Fibroblast of lung (primary cell): ENCODE results near the gene ALDH7A1. TPM values are rescaled to one million over a fixed set of nuclear protein-coding genes. Genes with fewer than 3 reads are reported as not detected.

Experiments used
- DNase-seq, 2 donors: peaks; one replicate each; pipeline versions ENCODE4 v3.0.0 to v3.0.0-alpha.2; 2010; ENCODE audit warnings: low read depth in 2 of 2
- H2AFZ ChIP-seq: 2 replicates; pipeline ENCODE4 v1.5.1; 2012; ENCODE audit warnings: low read length, control low read depth, inconsistent platforms
- H3K27ac ChIP-seq: 2 replicates; pipeline ENCODE4 v1.5.1; 2011; ENCODE audit warnings: low read length, control low read depth; ENCODE audit not compliant: insufficient read depth
- H3K27me3 ChIP-seq: 2 replicates; pipeline ENCODE4 v1.5.1; 2011; ENCODE audit warnings: mild to moderate bottlenecking, low read length; ENCODE audit not compliant: control insufficient read depth, insufficient read depth
- H3K36me3 ChIP-seq: 2 replicates; pipeline ENCODE4 v1.5.1; 2011; ENCODE audit warnings: low read length; ENCODE audit not compliant: control insufficient read depth, insufficient read depth
- H3K4me1 ChIP-seq: 2 replicates; pipeline ENCODE4 v1.5.1; 2011; ENCODE audit warnings: low read length; ENCODE audit not compliant: control insufficient read depth, insufficient read depth; ENCODE audit errors: extremely low read depth
- H3K4me2 ChIP-seq: 2 replicates; pipeline ENCODE4 v1.5.1; 2011; ENCODE audit warnings: low read length, control low read depth; ENCODE audit not compliant: insufficient read depth; ENCODE audit errors: extremely low read depth
- H3K4me3 ChIP-seq, 4 experiments: fragments of 200-600 bp in 1 of 4; sonication (generic) in 1 of 4; replicated peaks in 1 of 4; 2 replicates each; pipeline ENCODE4 v1.5.1; 2011 to 2016; ENCODE audit warnings: low read length in 4 of 4, low read depth in 3 of 4, mild to moderate bottlenecking in 3 of 4, control low read depth in 2 of 4, inconsistent platforms in 1 of 4, mixed read lengths in 1 of 4; ENCODE audit not compliant: insufficient read depth in 1 of 4; ENCODE audit errors: control extremely low read depth in 1 of 4
- H3K79me2 ChIP-seq: 2 replicates; pipeline ENCODE4 v1.5.1; 2012; ENCODE audit warnings: mild to moderate bottlenecking, low read length, inconsistent platforms; ENCODE audit not compliant: control insufficient read depth, insufficient read depth
- H3K9ac ChIP-seq: 2 replicates; pipeline ENCODE4 v1.5.1; 2011; ENCODE audit warnings: mild to moderate bottlenecking, low read length, control low read depth; ENCODE audit not compliant: insufficient read depth
- H3K9me3 ChIP-seq: 2 replicates; pipeline ENCODE4 v1.5.1; 2012; ENCODE audit warnings: low read depth, low read length; ENCODE audit not compliant: control insufficient read depth, insufficient read depth
- H4K20me1 ChIP-seq: 2 replicates; pipeline ENCODE4 v1.5.1; 2011; ENCODE audit warnings: low read length; ENCODE audit not compliant: control insufficient read depth, insufficient read depth; ENCODE audit errors: extremely low read depth
- EZH2 ChIP-seq: IDR thresholded peaks from 2 replicates; pipeline ENCODE4 v1.5.1; 2012; ENCODE audit warnings: low read length, control low read depth, mild to moderate bottlenecking; ENCODE audit errors: missing control alignments
- polyA plus RNA-seq, 2 donors: library from polyadenylated mRNA; depleted of rRNA in 1 of 2; stranded (reverse) in 1 of 2; unstranded in 1 of 2; fragments of >200 nt; gene quantifications; 2 replicates each; pipeline ENCODE4 v1.2.1, GENCODE V29; 2011 to 2012; ENCODE audit warnings: missing spikeins in 1 of 2
- total RNA-seq: library from RNA; depleted of rRNA; stranded (reverse); fragments of >200 nt; gene quantifications from 2 replicates; pipeline ENCODE4 v1.2.1, GENCODE V29; 2014
- TF ChIP-seq, protein P1 (sequence below), 2 donors: IDR thresholded peaks in 1 of 2; conservative IDR thresholded peaks in 1 of 2; 1 replicate in 1 of 2; 2 replicates in 1 of 2; pipeline ENCODE4 v1.5.1; 2011 to 2012; ENCODE audit warnings: low read length in 2 of 2, control low read depth in 1 of 2, inconsistent platforms in 1 of 2, low read depth in 1 of 2, mild to moderate bottlenecking in 1 of 2

Gene ALDH7A1
- total and polyA plus RNA-seq, 2 donors (not counting 1 experiment from before 2014, with no cell fraction given) = 44.8 to 53.3 TPM

DNA sequence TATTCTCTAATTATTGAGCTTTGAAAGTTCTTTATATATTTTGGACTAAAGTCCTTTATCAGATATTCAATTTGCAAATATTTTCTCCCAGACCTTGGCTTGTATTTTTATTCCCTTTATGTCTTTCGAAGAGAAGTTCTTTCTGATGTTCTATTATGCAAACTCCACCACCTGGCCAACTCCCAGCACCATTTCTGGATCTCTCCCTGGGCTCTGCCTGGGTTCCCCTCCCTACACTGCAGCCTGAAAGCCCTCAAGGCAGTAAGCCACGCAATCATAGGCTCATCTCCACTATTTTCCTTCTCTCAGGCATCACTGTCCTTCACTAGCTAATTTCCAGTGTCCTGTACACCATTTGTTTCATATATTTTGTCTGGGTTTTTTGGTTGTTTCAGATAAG lies 95.7 kb downstream of the ALDH7A1 start:
- Histone ChIP-seq H4K20me1 (no peaks in the 10 kb centered on the region), H3K79me2 (no peaks in the 10 kb centered on the region), H3K27ac (no peak overlapping the region), H2AFZ (no peak overlapping the region), H3K9me3 (no peaks in the 10 kb centered on the region), H3K4me3 (no peak overlapping the region), H3K4me2 (no peak overlapping the region), H3K27me3 (no peaks in the 10 kb centered on the region), H3K4me1 (peaks cover 4% of the 10 kb centered on the region), H3K9ac (no peak overlapping the region), H3K36me3 (no peaks in the 10 kb centered on the region)
- no peak for DNase-seq
- TF ChIP-seq, protein P1, sequence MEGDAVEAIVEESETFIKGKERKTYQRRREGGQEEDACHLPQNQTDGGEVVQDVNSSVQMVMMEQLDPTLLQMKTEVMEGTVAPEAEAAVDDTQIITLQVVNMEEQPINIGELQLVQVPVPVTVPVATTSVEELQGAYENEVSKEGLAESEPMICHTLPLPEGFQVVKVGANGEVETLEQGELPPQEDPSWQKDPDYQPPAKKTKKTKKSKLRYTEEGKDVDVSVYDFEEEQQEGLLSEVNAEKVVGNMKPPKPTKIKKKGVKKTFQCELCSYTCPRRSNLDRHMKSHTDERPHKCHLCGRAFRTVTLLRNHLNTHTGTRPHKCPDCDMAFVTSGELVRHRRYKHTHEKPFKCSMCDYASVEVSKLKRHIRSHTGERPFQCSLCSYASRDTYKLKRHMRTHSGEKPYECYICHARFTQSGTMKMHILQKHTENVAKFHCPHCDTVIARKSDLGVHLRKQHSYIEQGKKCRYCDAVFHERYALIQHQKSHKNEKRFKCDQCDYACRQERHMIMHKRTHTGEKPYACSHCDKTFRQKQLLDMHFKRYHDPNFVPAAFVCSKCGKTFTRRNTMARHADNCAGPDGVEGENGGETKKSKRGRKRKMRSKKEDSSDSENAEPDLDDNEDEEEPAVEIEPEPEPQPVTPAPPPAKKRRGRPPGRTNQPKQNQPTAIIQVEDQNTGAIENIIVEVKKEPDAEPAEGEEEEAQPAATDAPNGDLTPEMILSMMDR (conservative IDR thresholded peaks at IDR 0.05 in 1 of 2, IDR thresholded peaks at IDR 0.05 in 1 of 2; ENCODE audit: low read depth in 1 of 2, low read length in 2 of 2) = no peak
- no peak for TF ChIP-seq EZH2

DNA sequence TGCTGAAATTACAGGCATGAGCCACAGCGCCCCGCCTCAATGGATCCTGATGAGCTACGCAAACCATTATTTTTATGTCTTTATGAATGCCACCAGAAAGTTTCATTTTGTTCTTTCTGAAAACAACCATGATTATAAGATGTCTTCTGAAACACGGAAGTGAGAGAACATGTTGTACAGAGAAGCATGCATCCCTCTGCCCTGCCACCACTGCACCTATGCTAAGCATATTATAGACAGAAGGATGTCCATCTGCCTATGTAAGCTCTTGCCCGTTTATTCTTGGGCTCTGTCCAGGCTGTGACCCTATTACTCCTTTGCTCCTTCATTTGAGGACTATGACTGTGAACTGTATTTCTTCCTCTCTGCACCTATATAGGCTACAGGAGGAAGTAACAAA lies 97.5 kb downstream of the ALDH7A1 start:
- no peak overlapping the region for H3K4me2 ChIP-seq
- no peaks in the 10 kb centered on the region for H3K27me3 ChIP-seq
- no peak overlapping the region for H2AFZ ChIP-seq
- TF ChIP-seq, protein P1 (conservative IDR thresholded peaks at IDR 0.05 in 1 of 2, IDR thresholded peaks at IDR 0.05 in 1 of 2; ENCODE audit: low read depth in 1 of 2, low read length in 2 of 2) = no peak
- TF ChIP-seq EZH2 = no peak
- H3K27ac ChIP-seq = no peak overlapping the region
- no peak overlapping the region for H3K9ac ChIP-seq
- H3K79me2 ChIP-seq = no peaks in the 10 kb centered on the region
- H3K4me1 ChIP-seq = no peaks in the 10 kb centered on the region
- no peaks in the 10 kb centered on the region for H3K36me3 ChIP-seq
- no peaks in the 10 kb centered on the region for H3K9me3 ChIP-seq
- DNase-seq = no peak
- H3K4me3 ChIP-seq = no peak overlapping the region
- no peaks in the 10 kb centered on the region for H4K20me1 ChIP-seq

DNA sequence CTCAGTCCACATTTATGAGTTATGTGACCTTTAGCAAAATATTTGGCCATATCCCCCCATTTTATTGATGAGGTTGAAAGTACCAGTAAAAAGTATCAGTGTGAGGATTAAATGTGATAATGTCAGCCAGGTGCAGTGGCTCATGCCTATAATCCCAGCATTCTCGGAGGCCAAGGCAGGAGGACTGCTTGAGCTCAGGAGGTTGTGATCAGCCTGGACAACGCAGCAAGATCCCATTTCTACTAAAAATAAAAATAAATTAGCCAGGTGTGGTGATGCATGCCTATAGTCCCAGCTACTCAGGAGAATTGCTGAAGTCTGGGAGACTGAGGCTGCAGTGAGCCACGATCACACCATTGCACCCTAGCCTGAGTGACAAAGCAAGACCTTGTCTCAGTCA lies 100.6 kb downstream of the ALDH7A1 start:
- no peak overlapping the region for H3K9ac ChIP-seq
- DNase-seq = no peak
- no peak overlapping the region for H3K4me3 ChIP-seq
- H3K4me2 ChIP-seq = no peak overlapping the region
- TF ChIP-seq, protein P1 (conservative IDR thresholded peaks at IDR 0.05 in 1 of 2, IDR thresholded peaks at IDR 0.05 in 1 of 2; ENCODE audit: low read depth in 1 of 2, low read length in 2 of 2) = no peak
- TF ChIP-seq EZH2 = no peak
- no peaks in the 10 kb centered on the region for H3K4me1 ChIP-seq
- H3K79me2 ChIP-seq = no peaks in the 10 kb centered on the region
- H4K20me1 ChIP-seq = no peaks in the 10 kb centered on the region
- H3K9me3 ChIP-seq = no peaks in the 10 kb centered on the region
- no peak overlapping the region for H3K27ac ChIP-seq
- peaks cover 2% of the 10 kb centered on the region for H3K36me3 ChIP-seq
- no peaks in the 10 kb centered on the region for H3K27me3 ChIP-seq
- H2AFZ ChIP-seq = no peak overlapping the region
